Fibroblast of skin of scalp (primary cell): Measurements from ENCODE around the gene JPT2.
A peak's percentile ranks its signal among the peaks of the same experiment; 100 is the strongest.

Experiments used
- DNase-seq: peaks from one replicate; pipeline ENCODE4 v3.0.0-alpha.2; 2013

The JPT2 gene

GRCh38 chr16:1740234-1740633, 62.2 kb downstream of the JPT2 start:
- no peak for DNase-seq

- DNase-seq, result no peak
These were observed 62.9 kb downstream of the JPT2 start for GRCh38 chr16:1740781-1741490.

- no peak for DNase-seq
These were observed 63.6 kb downstream of the JPT2 start for GRCh38 chr16:1741553-1742165.

- DNase-seq, result no peak
These were observed 65.6 kb downstream of the JPT2 start for GRCh38 chr16:1743376-1744337.

- DNase-seq, result no peak
These were observed 66.3 kb downstream of the JPT2 start for GRCh38 chr16:1744338-1744840.

GRCh38 chr16:1745181-1745899, 67.3 kb downstream of the JPT2 start:
- peak; percentile 89 for DNase-seq

- DNase-seq, result peak; percentile 82
These were observed 68.0 kb downstream of the JPT2 start for GRCh38 chr16:1745900-1746692.

GRCh38 chr16:1746693-1747195, 68.7 kb downstream of the JPT2 start:
- no peak for DNase-seq

GRCh38 chr16:1747934-1748333, 69.9 kb downstream of the JPT2 start:
- DNase-seq, result no peak

- DNase-seq, result no peak
These were observed 71.4 kb downstream of the JPT2 start for GRCh38 chr16:1749152-1750117.
